Measurements from ENCODE around the gene SLC6A4. TPM values are rescaled to one million over a fixed set of nuclear protein-coding genes. Genes with fewer than 3 reads are reported as not detected.
"Not testable (repeated sequence)": the region's sequence is repeated elsewhere in the genome, so short reads cannot be mapped to it uniquely, and the experiment has no call there.

Gene SLC6A4
- total RNA-seq, 1 donor from 2014 or later = not detected

- Mint-ChIP-seq H3K27me3 (ENCODE audit: insufficient read depth) (no peaks in the 10 kb centered on the region), H3K4me1 (ENCODE audit: low read depth) (peaks cover 10% of the 10 kb centered on the region), H3K4me3 (no peak overlapping the region), H3K9me3 (no peaks in the 10 kb centered on the region), H3K36me3 (ENCODE audit: low read depth) (peaks cover 4% of the 10 kb centered on the region), H3K27ac (peak overlapping the region; percentile 38)
- intact Hi-C loops (cut with micrococcal nuclease) = no loop called here
- no peak for DNase-seq (ENCODE audit: low spot score)
Measured at GRCh38 chr17:30148376-30148775, 87.1 kb downstream of the SLC6A4 start.

- H3K4me3 Mint-ChIP-seq; H3K4me1 Mint-ChIP-seq (ENCODE audit: low read depth); H3K36me3 Mint-ChIP-seq (ENCODE audit: low read depth); H3K9me3 Mint-ChIP-seq; intact Hi-C loops (cut with micrococcal nuclease); H3K27ac Mint-ChIP-seq; DNase-seq (ENCODE audit: low spot score); H3K27me3 Mint-ChIP-seq (ENCODE audit: insufficient read depth): not testable (repeated sequence)
Measured at GRCh38 chr17:30147860-30148259, 87.6 kb downstream of the SLC6A4 start.

Other genes starting within 250 kb of the SLC6A4 start
- 32.4 and 35.3 TPM in 2 replicates for gene NSRP1, start 118.9 kb downstream of the SLC6A4 start, total RNA-seq
- 64.8 and 64.9 TPM in 2 replicates for gene BLMH, start 56.2 kb upstream of the SLC6A4 start, total RNA-seq
- not detected in 2 replicates for gene TMIGD1, start 98.4 kb upstream of the SLC6A4 start, total RNA-seq
- 29.7 and 35.3 TPM in 2 replicates for gene CPD, start 143.2 kb upstream of the SLC6A4 start, total RNA-seq
- gene GOSR1, start 241.7 kb upstream of the SLC6A4 start, total RNA-seq = 61.5 and 66.6 TPM in 2 replicates

All from activated T-helper 1 cell treated with anti-CD3 and anti-CD28 coated beads, Interleukin-12 subunit alpha, Interleukin-12 subunit beta, Interleukin-2, Interleukin-4 antibody, amounts not matched to agents 30 ng/mL and 10 ng/mL and 1 ng/mL, durations not matched to agents 14 hours and 24 hours and 36 hours (primary cell).